Activated effector memory CD4-positive, alpha-beta T cell treated with Interleukin-2 at 50 U/mL for 16 hours (primary cell): ENCODE data around the gene RRN3.
"Not testable (repeated sequence)": the region's sequence is repeated elsewhere in the genome, so short reads cannot be mapped to it uniquely, and the experiment has no call there.

Experiments used
- DNase-seq: peaks from one replicate; pipeline ENCODE4 v3.0.0-alpha.2; 2020

Gene RRN3

GRCh38 chr16:15049581-15050180, 44.4 kb downstream of the RRN3 start:
- DNase-seq = no peak

DNA sequence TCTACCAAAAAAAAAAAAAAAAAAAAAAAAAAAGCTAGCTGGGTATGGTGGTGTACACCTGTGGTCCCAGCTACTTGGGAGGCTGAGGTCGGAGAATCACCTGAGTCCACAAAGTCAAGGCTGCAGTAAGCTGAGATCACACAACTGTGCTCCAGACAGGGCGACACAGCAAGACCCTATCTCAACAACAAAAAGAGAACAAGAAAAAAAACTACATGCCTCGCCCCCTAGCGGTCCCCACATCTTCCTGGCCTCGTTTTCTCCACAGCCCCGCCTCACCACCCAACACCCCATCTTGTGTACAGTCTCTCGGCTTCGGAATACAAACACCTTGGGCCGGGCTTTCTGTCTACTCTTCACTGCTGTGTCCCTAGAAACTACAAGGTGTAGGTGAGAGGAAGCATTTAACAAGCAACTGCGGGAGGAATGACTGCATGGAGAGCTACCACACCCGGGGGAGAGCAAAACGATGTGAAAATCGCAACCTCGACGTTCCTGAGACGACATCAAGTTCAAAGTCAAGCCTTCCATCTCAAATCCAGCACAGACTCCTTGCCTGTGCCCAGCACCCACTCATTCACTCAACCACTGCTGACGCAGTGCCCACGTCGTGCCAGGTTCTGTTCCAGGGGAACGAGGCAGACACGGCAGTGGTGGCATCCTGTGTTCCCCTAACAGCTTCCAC, 47.2 kb downstream of the RRN3 start:
- DNase-seq = no peak

DNA sequence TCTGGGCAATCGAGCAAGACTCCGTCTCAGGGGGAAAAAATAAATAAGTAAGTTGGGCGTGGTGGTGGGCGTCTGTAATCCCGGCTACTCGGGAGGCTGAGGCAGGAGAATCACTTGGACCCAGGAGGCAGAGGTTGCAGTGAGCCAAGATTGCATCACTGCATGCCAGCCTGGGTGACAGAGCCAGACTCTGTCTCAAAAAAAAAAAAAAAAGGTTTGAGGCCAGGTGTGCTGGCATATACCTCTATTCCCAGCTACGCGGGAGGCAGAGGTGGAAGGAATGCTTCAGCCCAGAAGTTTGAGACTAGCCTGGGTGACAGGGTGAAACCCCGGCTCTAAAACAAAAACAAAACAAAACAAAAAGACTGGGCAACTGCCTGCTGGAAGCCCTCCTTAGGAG, 48.8 kb downstream of the RRN3 start:
- not testable (repeated sequence) for DNase-seq

DNA sequence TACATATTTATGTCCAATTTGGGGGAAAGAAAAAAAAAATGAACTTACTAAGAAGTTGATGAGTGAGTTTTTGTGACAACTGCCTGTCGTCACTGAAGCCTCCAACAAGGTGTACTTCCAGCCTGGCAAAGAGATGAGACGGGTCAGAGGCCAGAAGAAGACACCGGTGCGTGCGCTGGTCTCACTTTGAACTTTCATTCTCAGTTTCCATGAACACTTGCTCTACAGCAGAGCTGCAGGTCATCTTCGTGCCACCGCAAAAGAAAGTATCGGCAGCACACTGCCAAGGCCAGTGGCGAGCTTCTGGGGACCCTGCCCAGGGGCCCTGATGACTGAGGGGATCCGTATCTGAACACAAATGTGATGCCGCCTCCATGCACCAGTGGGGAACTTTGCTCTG, 49.8 kb downstream of the RRN3 start:
- DNase-seq = no peak

DNA sequence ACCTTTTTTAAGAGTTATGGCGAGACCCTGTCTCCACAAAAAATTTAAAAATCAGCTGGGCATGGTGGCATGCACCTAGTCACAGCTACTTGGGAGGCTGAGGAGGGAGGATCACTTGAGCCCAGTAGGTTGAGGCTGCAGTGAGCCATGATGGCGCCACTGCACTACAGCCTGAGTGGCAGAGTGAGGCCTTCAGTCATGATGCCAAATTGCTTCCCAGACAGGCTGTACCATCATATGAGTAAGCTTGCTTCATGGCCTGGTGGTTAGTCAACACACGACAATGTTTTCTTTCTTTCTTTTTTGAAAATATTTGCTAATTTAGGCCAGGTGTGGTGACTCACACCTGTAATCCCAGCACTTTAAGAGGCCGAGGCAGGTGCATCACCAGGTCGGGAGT, 50.7 kb downstream of the RRN3 start:
- no peak for DNase-seq

- no peak for DNase-seq
These were observed 52.6 kb downstream of the RRN3 start for GRCh38 chr16:15041271-15042004.

DNA sequence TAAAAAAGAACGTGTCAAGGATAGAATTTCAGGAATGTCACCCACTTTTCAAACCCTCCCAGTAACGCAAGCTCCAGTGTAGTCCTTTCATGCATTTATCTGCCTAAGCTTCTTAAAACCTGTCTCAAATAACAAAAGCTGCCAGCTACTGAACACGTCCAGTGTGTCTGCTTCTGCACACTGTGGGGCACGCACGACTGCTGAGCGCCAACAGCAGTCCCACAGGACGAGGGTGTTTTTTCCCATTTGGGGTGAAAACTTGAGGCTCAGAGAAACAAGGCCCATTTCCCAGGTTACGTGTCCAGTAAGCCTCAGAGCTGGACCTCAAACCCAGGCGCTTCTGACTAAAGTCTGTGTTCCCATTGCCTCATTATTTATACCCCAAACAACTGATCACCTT, 55.4 kb downstream of the RRN3 start:
- no peak for DNase-seq

DNA sequence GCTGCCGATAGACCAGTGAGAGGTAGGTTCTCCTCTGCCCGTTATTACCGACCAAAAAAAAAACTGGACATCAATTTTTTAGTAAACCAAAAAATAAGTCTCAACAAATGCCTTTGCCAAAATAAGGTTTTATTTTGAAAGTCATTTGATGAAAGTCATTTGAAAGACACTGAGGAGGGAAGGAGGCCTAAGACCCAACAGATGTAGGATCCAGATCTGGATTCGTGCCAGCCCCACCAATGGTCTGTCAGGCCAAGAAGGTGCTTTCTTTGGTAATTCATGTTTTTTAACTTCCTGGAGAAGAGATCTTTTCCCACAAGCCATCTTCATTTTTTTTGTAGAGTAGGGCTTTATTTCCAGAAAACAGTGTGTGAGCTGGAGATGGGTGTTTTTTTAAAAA, 56.3 kb downstream of the RRN3 start:
- no peak for DNase-seq

GRCh38 chr16:15037003-15037402, 57.1 kb downstream of the RRN3 start:
- no peak for DNase-seq

DNA sequence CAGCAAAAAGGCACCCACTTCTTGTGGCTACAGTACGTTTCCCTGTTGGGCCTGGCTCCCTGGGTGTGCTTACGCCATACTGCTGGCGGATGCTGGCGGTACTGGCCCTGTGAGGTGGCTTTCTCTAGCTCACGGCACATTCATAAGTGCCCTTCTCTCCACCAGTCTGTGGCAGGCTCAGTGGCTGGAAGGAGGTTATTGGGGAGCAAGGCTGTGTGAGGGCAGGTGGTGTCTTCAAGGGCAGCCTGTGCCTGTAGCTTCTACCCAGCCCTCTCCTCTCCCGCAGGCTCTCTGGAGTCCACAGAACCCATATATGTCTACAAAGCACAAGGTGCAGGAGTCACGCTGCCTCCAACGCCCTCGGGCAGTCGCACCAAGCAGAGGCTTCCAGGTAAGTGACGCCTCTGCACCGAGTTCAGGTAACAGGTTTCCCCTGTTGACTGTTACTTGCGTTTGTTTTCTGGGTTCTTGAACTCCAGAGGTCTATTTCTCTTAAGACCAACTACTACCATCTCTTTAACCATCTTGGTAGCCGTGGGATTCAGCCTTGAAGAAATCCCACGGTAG, 58.8 kb downstream of the RRN3 start:
- DNase-seq = no peak

DNA sequence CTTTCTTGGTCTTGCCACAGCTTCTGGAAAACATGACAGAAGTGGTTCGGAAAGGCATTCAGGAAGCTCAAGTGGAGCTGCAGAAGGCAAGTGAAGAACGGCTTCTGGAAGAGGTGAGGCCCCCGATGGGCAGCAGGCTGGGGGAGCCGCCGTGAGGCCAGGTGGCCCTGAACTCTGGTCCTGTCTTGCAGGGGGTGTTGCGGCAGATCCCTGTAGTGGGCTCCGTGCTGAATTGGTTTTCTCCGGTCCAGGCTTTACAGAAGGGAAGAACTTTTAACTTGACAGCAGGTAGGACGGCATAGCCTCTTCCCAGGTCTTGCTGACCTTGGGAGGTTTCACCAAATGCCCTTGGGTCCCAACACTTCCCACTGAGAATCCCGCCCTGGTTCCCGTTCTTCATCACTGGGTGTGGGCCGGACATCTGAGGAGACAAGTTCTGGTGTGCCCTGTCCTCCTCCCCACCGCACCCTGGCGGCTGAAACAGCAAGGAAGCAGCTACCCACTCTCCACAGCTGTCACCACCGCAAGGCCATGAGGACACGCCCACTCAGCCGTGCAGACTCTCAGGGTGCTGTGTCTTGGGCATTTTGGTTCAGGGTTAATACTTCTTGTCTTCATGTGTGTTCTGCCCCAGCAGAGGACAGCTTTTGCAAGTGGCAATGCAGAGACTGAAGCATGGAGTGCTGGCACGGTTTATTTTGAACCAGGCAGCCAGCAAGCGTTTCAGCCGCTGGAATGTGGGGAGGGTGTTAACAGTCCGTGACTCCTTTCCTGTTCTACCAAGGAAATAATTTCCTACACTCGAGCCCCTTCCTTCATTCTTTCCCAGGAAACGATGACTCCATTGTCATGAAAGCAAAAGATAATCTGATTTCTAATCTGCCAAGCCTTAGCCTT, 59.6 kb downstream of the RRN3 start:
- DNase-seq = no peak

DNA sequence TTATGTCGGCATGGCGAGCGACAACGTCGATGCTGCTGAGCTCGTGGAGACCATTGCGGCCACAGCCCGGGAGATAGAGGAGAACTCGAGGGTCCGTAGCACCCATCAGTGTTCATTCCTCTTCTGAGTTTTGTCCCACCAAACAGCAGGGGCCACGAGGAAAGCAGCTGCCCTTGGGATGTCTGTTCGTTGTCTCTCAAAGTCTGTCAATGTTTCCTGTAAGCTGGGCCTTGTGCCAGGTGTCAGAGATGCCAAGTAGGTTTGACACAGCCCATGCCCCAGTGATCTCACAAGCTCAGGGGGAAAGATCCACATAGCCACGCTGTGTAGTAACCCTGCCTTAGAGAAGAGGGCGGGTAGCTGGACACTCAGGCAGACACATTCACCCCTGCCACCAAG, 60.8 kb downstream of the RRN3 start:
- no peak for DNase-seq

GRCh38 chr16:15032547-15033308, 61.3 kb downstream of the RRN3 start:
- no peak for DNase-seq

GRCh38 chr16:15031586-15031985, 62.5 kb downstream of the RRN3 start:
- DNase-seq = no peak

- DNase-seq = no peak
These were observed 62.9 kb downstream of the RRN3 start for GRCh38 chr16:15031179-15031578.

- not testable (repeated sequence) for DNase-seq
These were observed 64.3 kb downstream of the RRN3 start for GRCh38 chr16:15029749-15030148.

- not testable (repeated sequence) for DNase-seq
These were observed 65.0 kb downstream of the RRN3 start for GRCh38 chr16:15028801-15029698.

- not testable (repeated sequence) for DNase-seq
These were observed 65.7 kb downstream of the RRN3 start for GRCh38 chr16:15028345-15028715.

GRCh38 chr16:15027503-15028344, 66.3 kb downstream of the RRN3 start:
- not testable (repeated sequence) for DNase-seq

- DNase-seq = not testable (repeated sequence)
These were observed 67.0 kb downstream of the RRN3 start for GRCh38 chr16:15027051-15027450.
